T1000 (cell line): ENCODE data around the gene TPI1.
A peak's percentile ranks its signal among the peaks of the same experiment; 100 is the strongest.
"Not testable (repeated sequence)": the region's sequence is repeated elsewhere in the genome, so short reads cannot be mapped to it uniquely, and the experiment has no call there.

Experiments used
- DNase-seq: peaks from one replicate; lab custom pipeline; 2025; ENCODE audit warnings: mixed read lengths; lab: John Stamatoyannopoulos, UW

The TPI1 gene

DNA sequence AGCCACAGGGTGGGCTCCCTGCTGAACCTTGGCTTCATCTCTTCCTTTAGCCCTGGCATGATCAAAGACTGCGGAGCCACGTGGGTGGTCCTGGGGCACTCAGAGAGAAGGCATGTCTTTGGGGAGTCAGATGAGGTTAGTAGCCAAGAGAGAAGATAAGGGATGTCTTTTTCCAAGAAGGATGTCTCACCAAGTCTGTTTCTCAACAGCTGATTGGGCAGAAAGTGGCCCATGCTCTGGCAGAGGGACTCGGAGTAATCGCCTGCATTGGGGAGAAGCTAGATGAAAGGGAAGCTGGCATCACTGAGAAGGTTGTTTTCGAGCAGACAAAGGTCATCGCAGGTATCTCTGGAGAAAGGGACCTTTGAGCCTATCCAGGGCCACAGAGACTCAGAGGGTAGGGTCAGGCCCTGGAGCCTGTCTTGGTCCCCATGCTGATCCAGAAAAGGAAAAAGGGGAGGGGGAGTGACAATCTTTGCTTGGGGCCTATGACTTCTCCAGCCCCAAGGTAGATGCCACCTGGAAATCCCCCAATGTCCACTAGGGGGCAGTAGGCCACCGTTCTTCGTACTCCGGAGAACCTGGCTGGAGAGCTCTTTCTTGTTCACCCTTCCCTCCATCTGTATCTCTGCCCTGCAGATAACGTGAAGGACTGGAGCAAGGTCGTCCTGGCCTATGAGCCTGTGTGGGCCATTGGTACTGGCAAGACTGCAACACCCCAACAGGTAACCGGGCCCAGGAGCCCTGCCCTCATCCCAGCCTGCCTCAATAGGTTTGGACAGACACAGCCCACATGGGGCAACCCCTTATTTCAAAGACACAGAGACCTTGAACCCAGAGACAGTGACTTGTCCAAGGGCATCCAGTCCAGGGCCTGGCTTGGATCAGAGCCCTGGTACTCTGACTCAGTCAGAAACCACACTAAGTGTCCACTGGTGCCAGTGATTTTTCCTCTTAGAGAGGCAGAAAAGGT, 2.0 kb downstream of the TPI1 start:
- peak; percentile 42 for DNase-seq

GRCh38 chr12:6870304-6870703, 3.0 kb downstream of the TPI1 start:
- DNase-seq, result not testable (repeated sequence)

DNA sequence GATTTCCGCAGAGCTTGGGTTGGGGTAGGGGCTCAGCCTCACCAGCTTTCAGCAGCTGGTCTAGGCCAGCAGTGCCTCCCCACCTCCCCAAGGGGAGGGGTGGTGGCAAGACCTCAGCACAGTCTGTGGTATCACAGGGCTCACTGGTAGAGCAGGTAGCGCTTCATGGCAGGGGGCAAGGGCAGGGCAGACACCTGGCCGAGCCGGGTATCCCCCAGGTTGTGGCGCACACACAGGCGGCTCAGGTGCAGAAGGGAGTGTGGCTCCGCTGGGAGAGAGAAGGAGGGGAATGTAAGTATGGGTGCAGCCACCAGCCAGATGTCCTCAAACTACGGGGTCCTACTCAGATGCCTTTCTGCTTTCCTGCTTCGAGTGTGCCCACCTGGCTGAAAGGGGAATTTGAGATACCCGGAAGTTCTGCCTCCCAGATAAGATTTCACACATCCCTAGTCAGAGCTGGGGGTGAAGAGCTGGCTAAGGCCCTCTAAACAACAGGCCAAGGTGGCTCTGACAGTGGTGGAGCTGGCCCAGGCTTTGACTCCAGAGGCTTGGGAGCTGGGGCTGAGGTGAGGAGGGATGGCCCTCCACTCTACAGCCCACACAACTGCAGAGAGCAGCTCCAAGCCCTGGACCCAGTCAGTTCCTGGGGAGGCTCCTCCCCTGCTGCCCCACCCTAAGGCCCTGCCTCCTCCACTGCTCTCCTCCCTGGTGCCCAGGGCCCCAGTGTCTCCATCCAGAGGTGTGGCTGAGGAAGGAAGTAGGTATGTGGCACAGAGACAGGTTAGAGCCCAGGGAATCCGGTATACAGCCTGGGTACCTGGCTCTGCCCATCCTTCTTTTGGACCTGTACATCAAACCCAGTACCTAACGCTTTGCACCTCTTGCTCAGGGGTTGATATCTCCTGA, 4.0 kb downstream of the TPI1 start:
- DNase-seq, result no peak

- peak; percentile 46 for DNase-seq
Observed at GRCh38 chr12:6872073-6873048, 5.0 kb downstream of the TPI1 start.

DNA sequence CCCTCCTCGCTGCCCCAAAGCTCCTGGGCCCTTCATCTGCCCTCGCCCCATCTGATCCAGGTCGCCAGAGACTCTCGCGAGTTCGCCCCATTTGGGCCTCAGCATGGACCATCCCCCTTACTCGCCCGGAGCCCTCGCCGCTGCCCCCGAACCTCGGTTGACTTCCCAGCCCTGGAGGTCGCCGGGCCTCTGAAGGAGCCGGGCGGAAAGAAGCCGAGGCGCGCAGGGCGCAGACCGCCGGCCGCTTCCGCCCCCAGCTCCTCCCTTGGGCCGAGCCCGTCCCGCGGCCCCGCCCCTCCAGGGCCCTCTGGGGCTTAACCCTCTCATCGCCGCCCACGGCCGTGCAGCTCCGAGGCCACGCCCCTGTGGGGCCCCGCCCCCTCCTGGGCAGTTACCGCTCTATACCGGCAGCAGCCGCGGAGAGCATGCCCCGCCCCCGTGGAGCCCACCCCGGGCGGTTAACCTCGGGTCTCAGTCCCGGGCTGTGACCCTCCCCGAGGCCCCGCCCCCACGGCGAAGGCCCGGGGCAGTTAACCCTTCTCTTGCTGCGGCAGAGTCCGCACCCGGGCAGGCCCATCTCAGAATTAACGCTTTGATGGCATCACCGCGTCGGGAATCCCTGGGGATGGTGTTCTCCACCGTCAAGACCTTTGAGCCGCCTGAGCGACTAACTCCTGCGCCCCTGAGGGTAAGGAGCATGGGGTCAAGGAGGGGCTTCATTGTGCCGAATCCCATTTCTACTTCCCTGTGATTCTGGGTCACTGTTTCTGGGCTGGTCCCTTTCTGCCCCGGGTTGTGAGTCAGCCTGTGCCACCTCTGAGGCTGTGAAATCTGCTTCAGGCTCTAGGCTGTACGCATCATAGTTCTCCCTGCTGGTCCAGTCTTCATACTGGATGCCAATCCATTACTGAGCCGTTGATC, 6.0 kb downstream of the TPI1 start, which contains the start of gene SPSB2:
TSS of gene SPSB2 (minus strand) at position 210 of the 921 bp plus-strand sequence. CDS start 402 bp downstream, outside the sequence.
- peak; percentile 94 for DNase-seq

DNA sequence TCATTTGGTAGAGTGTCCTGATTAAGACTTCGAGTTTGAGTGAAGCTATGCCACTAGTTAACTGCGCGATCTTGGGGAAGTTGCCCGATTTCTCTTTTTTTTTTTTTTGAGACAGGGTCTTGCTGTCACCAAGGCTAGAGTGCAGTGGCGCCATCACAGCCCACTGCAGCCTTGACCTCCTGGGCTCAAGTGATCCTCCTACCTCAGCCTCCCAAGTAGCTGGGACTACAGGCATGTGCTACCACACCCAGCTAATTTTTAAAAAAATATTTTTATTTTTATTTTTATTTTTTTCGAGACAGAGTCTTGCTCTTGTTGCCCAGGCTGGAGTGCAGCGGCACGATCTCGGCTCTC, 6.7 kb downstream of the TPI1 start:
- DNase-seq, result not testable (repeated sequence)

DNA sequence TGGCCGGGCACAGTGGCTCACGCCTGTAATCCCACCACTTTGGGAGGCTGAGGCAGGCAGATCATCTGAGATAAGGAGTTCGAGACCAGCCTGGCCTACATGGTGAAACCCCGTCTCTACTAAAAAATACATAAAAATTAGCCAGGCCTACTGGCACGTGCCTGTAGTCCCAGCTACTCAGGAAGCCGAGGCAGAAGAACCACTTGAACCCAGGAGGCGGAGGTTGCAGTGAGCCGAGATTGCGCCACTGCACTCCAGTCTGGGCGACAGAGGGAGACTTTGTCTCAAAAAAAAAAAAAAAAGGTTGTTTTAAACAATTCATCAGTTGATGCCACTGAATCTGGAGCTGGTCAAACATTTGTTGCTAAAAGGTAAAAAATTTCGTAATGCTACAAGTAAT, 12.5 kb downstream of the TPI1 start:
- DNase-seq, result not testable (repeated sequence)

GRCh38 chr12:6883252-6883651, 15.9 kb downstream of the TPI1 start:
- DNase-seq, result no peak

- no peak for DNase-seq
Observed at GRCh38 chr12:6883683-6884082, 16.4 kb downstream of the TPI1 start.

DNA sequence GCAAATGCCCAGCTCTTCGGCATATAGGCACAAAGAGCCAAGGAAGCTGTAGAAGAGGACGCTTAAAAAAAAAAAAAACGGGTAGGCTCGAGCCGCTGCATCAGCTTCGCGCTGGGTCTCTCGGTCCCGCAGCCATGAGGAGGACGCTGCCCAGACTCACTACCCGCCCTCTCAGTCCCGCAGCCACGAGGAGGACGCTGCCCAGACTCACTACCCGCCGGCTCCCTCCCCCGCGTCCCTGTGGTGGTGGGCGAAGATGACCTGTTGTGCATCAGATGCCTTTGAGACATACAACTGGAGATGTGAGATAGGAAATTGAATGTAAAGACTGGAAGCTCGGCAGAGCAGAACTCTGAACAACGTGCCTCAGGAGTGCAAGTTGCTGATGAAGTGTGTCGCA, 17.2 kb downstream of the TPI1 start:
- DNase-seq, result no peak

GRCh38 chr12:6886206-6886999, 19.1 kb downstream of the TPI1 start:
- not testable (repeated sequence) for DNase-seq

GRCh38 chr12:6887460-6887859, 20.1 kb downstream of the TPI1 start:
- no peak for DNase-seq

GRCh38 chr12:6888360-6888759, 21.0 kb downstream of the TPI1 start:
- no peak for DNase-seq

GRCh38 chr12:6888794-6889193, 21.5 kb downstream of the TPI1 start:
- DNase-seq, result not testable (repeated sequence)

GRCh38 chr12:6889775-6890573, 22.6 kb downstream of the TPI1 start:
- not testable (repeated sequence) for DNase-seq

GRCh38 chr12:6890789-6891645, 23.7 kb downstream of the TPI1 start:
- DNase-seq, result peak; percentile 96

DNA sequence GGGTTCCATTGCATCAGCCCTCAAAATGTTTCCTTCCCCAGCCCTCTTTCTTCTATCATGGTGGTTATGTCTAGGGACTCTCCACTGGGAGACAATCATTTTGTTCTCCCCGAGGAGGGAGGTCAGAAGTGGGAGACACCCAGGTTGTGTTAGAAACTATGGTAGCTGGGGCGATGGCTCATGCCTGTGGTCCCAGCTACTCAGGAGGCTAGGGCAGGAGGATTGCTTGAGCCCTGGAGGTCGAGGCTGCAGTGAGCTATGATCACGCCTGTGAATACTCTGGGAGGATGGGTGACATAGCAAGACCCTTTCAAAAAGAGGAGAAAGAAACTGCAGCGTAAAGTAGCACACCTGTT, 24.3 kb downstream of the TPI1 start:
- no peak for DNase-seq

- not testable (repeated sequence) for DNase-seq
Observed at GRCh38 chr12:6892683-6893082, 25.4 kb downstream of the TPI1 start.
